Measurements from ENCODE around the gene SKP1. TPM values are rescaled to one million over a fixed set of nuclear protein-coding genes. Genes with fewer than 3 reads are reported as not detected.

The SKP1 gene
- total and polyA plus RNA-seq, 9 of the 15 experiments (the other 6 are each of a cell fraction or from before 2014, with no cell fraction given) = 301 to 2,109 (median 639) TPM

GRCh38 chr5:134110382-134110781, 66.4 kb downstream of the SKP1 start:
- H3K36me3 ChIP-seq (ENCODE audit: control insufficient read depth, insufficient read depth, low read length) = no peaks in the 10 kb centered on the region
- FAIRE-seq (no peak), DNase-seq (ENCODE audit: extremely low read depth in 1 of 4, low spot score in 3 of 4) (no peak), ATAC-seq (no peak)
- H3K27me3 ChIP-seq (ENCODE audit: control insufficient read depth in 2 of 2, insufficient read depth in 2 of 2, low read length in 2 of 2) = no peaks in the 10 kb centered on the region
- peaks cover 3% of the 10 kb centered on the region for H3K9me1 ChIP-seq (ENCODE audit: control insufficient read depth, insufficient read depth, low read length)
- intact Hi-C loops (cut with micrococcal nuclease) = no loop called here
- no TSS peak for BruUV-seq (replicated peaks)
- H2AFZ ChIP-seq (ENCODE audit: low read depth, low read length) = no peak overlapping the region
- in situ Hi-C loops (cut with MboI) = no loop called here
- POLR2A ChIA-PET = interaction anchor here (0.7 kb wide), 1 partner anchor 36 kb away, joined by 3 read pairs; no protein-coding TSS in a partner anchor
- peaks cover 17 to 31% of the 10 kb centered on the region in 2 experiments; a peak in 4 of 5 replicates for H3K4me1 ChIP-seq (replicated peaks in 1 of 2; ENCODE audit: control insufficient read depth in 2 of 2, insufficient read depth in 2 of 2, low read length in 2 of 2)
- H3K4me3 ChIP-seq = no peak overlapping the region
- no peaks in the 10 kb centered on the region for H4K20me1 ChIP-seq (replicated peaks; ENCODE audit: control insufficient read depth, insufficient read depth, low read length)
- H3K9ac ChIP-seq (ENCODE audit: insufficient read depth in 1 of 2, low read depth in 2 of 2, low read length in 2 of 2) = no peak overlapping the region
- no peak overlapping the region for H3K27ac ChIP-seq (ENCODE audit: extremely low read depth, low read depth, low read length)
- H3K4me2 ChIP-seq (ENCODE audit: insufficient read depth, low read length) = no peak overlapping the region
- no peaks in the 10 kb centered on the region for H3K79me2 ChIP-seq (ENCODE audit: control insufficient read depth, insufficient read depth, low read length)
- no peaks in the 10 kb centered on the region for H3K9me3 ChIP-seq (replicated peaks; ENCODE audit: control insufficient read depth, insufficient read depth, low read depth, low read length)
- CTCF ChIA-PET (ENCODE audit: low intra/inter-chr PET ratio) = no interaction called here
- 36% methylated on average over 10 of the region's 10 CpGs for whole genome bisulfite sequencing (ENCODE audit: insufficient coverage, low coverage, missing lambda C conversion rate)
- TF ChIP-seq ARID4B (CRISPR knock-in tag; IDR thresholded peaks at IDR 0.05) (no peak), IFI16 (CRISPR knock-in tag; IDR thresholded peaks at IDR 0.05) (no peak), MAFK (IDR thresholded peaks at IDR 0.05; ENCODE audit: low read length) (no peak), E4F1 (CRISPR knock-in tag; IDR thresholded peaks at IDR 0.05; ENCODE audit: borderline replicate concordance) (no peak), ZNF639 (CRISPR knock-in tag; conservative IDR thresholded peaks at IDR 0.05 in 1 of 2, IDR thresholded peaks at IDR 0.05 in 1 of 2) (no peak), ZNF408 (CRISPR knock-in tag; IDR thresholded peaks at IDR 0.05; ENCODE audit: low read depth) (no peak), ZNF589 (CRISPR knock-in tag; IDR thresholded peaks at IDR 0.05; ENCODE audit: low read depth) (no peak), CHAMP1 (IDR thresholded peaks at IDR 0.05) (no peak), ADNP (tag; IDR thresholded peaks at IDR 0.05) (no peak), ZNF140 (CRISPR knock-in tag; IDR thresholded peaks at IDR 0.05) (no peak), ZNF586 (CRISPR knock-in tag; conservative IDR thresholded peaks at IDR 0.05) (no peak)

All from K562 (cell line).